Mammary epithelial cell (primary cell): ENCODE measurements around the gene CDKN2B.

Experiments
- EZH2 ChIP-seq: IDR thresholded peaks from 2 replicates; pipeline ENCODE4 v1.6.1; 2012; ENCODE audit warnings: low read length, inconsistent platforms, borderline replicate concordance
- TF ChIP-seq, protein P1 (sequence below), 2 donors: IDR thresholded peaks in 1 of 2; conservative IDR thresholded peaks in 1 of 2; 2 replicates each; pipeline ENCODE4 v1.5.1; 2011 to 2012; ENCODE audit warnings: inconsistent platforms in 2 of 2, low read length in 2 of 2, mild to moderate bottlenecking in 2 of 2, control low read depth in 1 of 2, low read depth in 1 of 2; ENCODE audit not compliant: insufficient read depth in 1 of 2; ENCODE audit errors: extremely low read depth in 1 of 2

DNA sequence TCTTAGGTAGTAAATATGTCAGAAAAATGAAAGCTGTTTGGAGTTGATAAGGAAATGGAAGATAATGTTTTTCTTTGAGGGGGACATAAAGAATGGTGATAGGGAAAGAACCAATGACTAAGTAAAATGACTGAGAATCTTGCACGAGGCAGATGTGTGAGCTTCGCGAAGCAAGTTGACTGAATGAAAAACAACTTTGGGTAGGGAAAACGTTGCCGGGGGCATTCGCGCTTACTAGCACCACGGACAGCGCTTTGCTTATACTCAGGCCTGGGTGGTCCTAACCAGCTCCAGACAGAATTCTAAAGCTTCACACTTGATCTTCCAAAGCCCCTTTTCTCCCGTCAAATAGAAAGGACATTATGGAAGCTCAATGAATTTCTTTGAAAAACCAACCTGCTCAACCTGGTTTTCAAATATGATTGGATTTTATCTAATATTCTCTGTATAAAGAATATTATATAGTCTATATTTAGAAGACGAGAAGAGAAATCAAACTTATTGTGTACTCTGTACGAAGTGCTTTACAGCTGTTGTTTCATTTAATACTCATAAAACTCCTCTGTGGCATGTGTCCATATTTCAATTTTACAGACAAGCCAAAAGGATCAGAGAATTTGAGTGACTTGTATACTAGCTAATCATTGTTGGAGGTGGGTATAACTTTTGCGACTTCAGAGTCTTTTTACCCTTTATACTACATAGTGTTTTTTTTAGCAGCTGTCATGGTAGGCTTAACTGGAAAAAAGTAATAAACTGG is 1.9 kb upstream of the CDKN2B start:
- TF ChIP-seq, protein P1, sequence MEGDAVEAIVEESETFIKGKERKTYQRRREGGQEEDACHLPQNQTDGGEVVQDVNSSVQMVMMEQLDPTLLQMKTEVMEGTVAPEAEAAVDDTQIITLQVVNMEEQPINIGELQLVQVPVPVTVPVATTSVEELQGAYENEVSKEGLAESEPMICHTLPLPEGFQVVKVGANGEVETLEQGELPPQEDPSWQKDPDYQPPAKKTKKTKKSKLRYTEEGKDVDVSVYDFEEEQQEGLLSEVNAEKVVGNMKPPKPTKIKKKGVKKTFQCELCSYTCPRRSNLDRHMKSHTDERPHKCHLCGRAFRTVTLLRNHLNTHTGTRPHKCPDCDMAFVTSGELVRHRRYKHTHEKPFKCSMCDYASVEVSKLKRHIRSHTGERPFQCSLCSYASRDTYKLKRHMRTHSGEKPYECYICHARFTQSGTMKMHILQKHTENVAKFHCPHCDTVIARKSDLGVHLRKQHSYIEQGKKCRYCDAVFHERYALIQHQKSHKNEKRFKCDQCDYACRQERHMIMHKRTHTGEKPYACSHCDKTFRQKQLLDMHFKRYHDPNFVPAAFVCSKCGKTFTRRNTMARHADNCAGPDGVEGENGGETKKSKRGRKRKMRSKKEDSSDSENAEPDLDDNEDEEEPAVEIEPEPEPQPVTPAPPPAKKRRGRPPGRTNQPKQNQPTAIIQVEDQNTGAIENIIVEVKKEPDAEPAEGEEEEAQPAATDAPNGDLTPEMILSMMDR (conservative IDR thresholded peaks at IDR 0.05 in 1 of 2, IDR thresholded peaks at IDR 0.05 in 1 of 2; ENCODE audit: extremely low read depth in 1 of 2, insufficient read depth in 1 of 2, low read depth in 1 of 2, low read length in 2 of 2) = no peak
- no peak for TF ChIP-seq EZH2
